ENCODE measurements around the gene AP1S3.
"Not testable (repeated sequence)": the region's sequence is repeated elsewhere in the genome, so short reads cannot be mapped to it uniquely, and the experiment has no call there.

AP1S3 gene

GRCh38 chr2:223824301-223824700 lies 13.1 kb downstream of the AP1S3 start:
- TF ChIP-seq CTCF (IDR thresholded peaks at IDR 0.05; ENCODE audit: low read depth, low read length, missing control alignments): no peak
- no peak overlapping the region for H3K4me3 ChIP-seq (ENCODE audit: low read depth, low read length)
- no peak for DNase-seq (ENCODE audit: low read depth)

- no peak for TF ChIP-seq CTCF (IDR thresholded peaks at IDR 0.05; ENCODE audit: low read depth, low read length, missing control alignments)
- no peak overlapping the region for H3K4me3 ChIP-seq (ENCODE audit: low read depth, low read length)
- DNase-seq (ENCODE audit: low read depth): no peak
Measured at GRCh38 chr2:223822818-223823217, 14.6 kb downstream of the AP1S3 start.

GRCh38 chr2:223820549-223820948 lies 16.8 kb downstream of the AP1S3 start:
- TF ChIP-seq CTCF (IDR thresholded peaks at IDR 0.05; ENCODE audit: low read depth, low read length, missing control alignments): no peak
- no peak for DNase-seq (ENCODE audit: low read depth)
- no peak overlapping the region for H3K4me3 ChIP-seq (ENCODE audit: low read depth, low read length)

GRCh38 chr2:223819891-223820290 lies 17.5 kb downstream of the AP1S3 start:
- DNase-seq (ENCODE audit: low read depth): no peak
- TF ChIP-seq CTCF (IDR thresholded peaks at IDR 0.05; ENCODE audit: low read depth, low read length, missing control alignments): no peak
- no peak overlapping the region for H3K4me3 ChIP-seq (ENCODE audit: low read depth, low read length)

GRCh38 chr2:223815884-223816570 lies 21.4 kb downstream of the AP1S3 start:
- no peak for TF ChIP-seq CTCF (IDR thresholded peaks at IDR 0.05; ENCODE audit: low read depth, low read length, missing control alignments)
- DNase-seq (ENCODE audit: low read depth): no peak
- H3K4me3 ChIP-seq (ENCODE audit: low read depth, low read length): no peak overlapping the region

- DNase-seq (ENCODE audit: low read depth): no peak
- no peak for TF ChIP-seq CTCF (IDR thresholded peaks at IDR 0.05; ENCODE audit: low read depth, low read length, missing control alignments)
- H3K4me3 ChIP-seq (ENCODE audit: low read depth, low read length): no peak overlapping the region
Measured at GRCh38 chr2:223815186-223815883, 22.0 kb downstream of the AP1S3 start.

- not testable (repeated sequence) for DNase-seq (ENCODE audit: low read depth); H3K4me3 ChIP-seq (ENCODE audit: low read depth, low read length)
Measured at GRCh38 chr2:223814764-223815163, 22.6 kb downstream of the AP1S3 start.
